Calu3 (cell line): ENCODE measurements around the gene SLC37A3. TPM values are rescaled to one million over a fixed set of nuclear protein-coding genes. Genes with fewer than 3 reads are reported as not detected.
A peak's percentile ranks its signal among the peaks of the same experiment; 100 is the strongest.

Source experiments
- BruUV-seq: library from RNA; stranded (reverse); fragments of 400-500 nt; replicated peaks from 2 replicates; lab custom pipeline; 2021; lab: Mats Ljungman, UMichigan
- CTCF ChIA-PET: fragments of 300-600 bp; sonication (Branson Sonifier 250); formaldehyde crosslinking; loops from one replicate; lab custom pipeline; 2022; ENCODE audit warnings: antibody characterized with exemption; lab: Charles Lee
- DNase-seq: peaks from one replicate; pipeline ENCODE4 v3.0.0; 2022
- H3K27ac Mint-ChIP-seq: one replicate; pipeline ENCODE4 v1.8.0; 2022; ENCODE audit warnings: mixed read lengths; ENCODE audit not compliant: unreplicated experiment
- H3K27me3 Mint-ChIP-seq: one replicate; pipeline ENCODE4 v1.8.0; 2022; ENCODE audit warnings: mixed read lengths; ENCODE audit not compliant: unreplicated experiment
- H3K36me3 Mint-ChIP-seq: one replicate; pipeline ENCODE4 v1.8.0; 2022; ENCODE audit warnings: mild to moderate bottlenecking, moderate library complexity, mixed read lengths; ENCODE audit not compliant: insufficient read depth, unreplicated experiment
- H3K4me1 Mint-ChIP-seq: one replicate; pipeline ENCODE4 v1.8.0; 2022; ENCODE audit warnings: mild to moderate bottlenecking, low read depth, mixed read lengths; ENCODE audit not compliant: unreplicated experiment
- H3K4me3 Mint-ChIP-seq: one replicate; pipeline ENCODE4 v1.8.0; 2022; ENCODE audit warnings: mild to moderate bottlenecking, low read depth, moderate library complexity, mixed read lengths; ENCODE audit not compliant: unreplicated experiment
- H3K9me3 Mint-ChIP-seq: one replicate; pipeline ENCODE4 v1.8.0; 2022; ENCODE audit warnings: low read depth, mixed read lengths; ENCODE audit not compliant: unreplicated experiment
- CTCF ChIP-seq: fragments of 200-600 bp; IDR thresholded peaks from one replicate; pipeline ENCODE4 v1.8.0; 2022; ENCODE audit warnings: antibody characterized with exemption; ENCODE audit not compliant: unreplicated experiment
- intact Hi-C: fragments of 100-400 bp; cut with micrococcal nuclease; formaldehyde crosslinking; loops from one replicate; pipeline ENCODE4 v1.10.0; 2022; ENCODE audit not compliant: unreplicated experiment
- total RNA-seq: library from RNA; stranded (reverse); gene quantifications from 2 replicates; pipeline ENCODE4 v1.2.3, GENCODE V29; 2022

The SLC37A3 gene
- total RNA-seq, 1 experiment from 2014 or later, result 65.2 TPM

GRCh38 chr7:140415361-140415760 is 17.0 kb upstream of the SLC37A3 start:
- Mint-ChIP-seq H3K9me3 (no peaks in the 10 kb centered on the region), H3K36me3 (no peaks in the 10 kb centered on the region), H3K4me3 (no peak overlapping the region), H3K27me3 (no peaks in the 10 kb centered on the region), H3K27ac (no peak overlapping the region), H3K4me1 (no peaks in the 10 kb centered on the region)
- no peak for DNase-seq
- BruUV-seq, result no TSS peak
- intact Hi-C loops, result no loop called here
- TF ChIP-seq CTCF, result no peak
- CTCF ChIA-PET, result no interaction called here

- no peaks in the 10 kb centered on the region for H3K9me3 Mint-ChIP-seq
- no peak overlapping the region for H3K27ac Mint-ChIP-seq
- BruUV-seq, result no TSS peak
- peaks cover 23% of the 10 kb centered on the region for H3K4me1 Mint-ChIP-seq
- peak overlapping the region; percentile 98 for H3K4me3 Mint-ChIP-seq
- intact Hi-C loops, result no loop called here
- no peak for DNase-seq
- CTCF ChIA-PET, result interaction anchor here (0.6 kb wide), 1 partner anchor 251 kb away, joined by 4 read pairs; no protein-coding TSS in a partner anchor
- H3K27me3 Mint-ChIP-seq, result no peaks in the 10 kb centered on the region
- peaks cover 12% of the 10 kb centered on the region for H3K36me3 Mint-ChIP-seq
- TF ChIP-seq CTCF, result no peak
Measured at GRCh38 chr7:140404565-140405065, 6.3 kb upstream of the SLC37A3 start.

- no peak for TF ChIP-seq CTCF
- H3K4me3 Mint-ChIP-seq, result peak within 1 kb of the TSS; percentile 98
Measured at GRCh38 chr7:140403878-140404564, 5.7 kb upstream of the SLC37A3 start, which contains the start of gene RAB19. RAB19 (plus strand) TSS chr7:140404058; CDS start chr7:140407647, 3,589 bp downstream.

GRCh38 chr7:140402178-140402835 is 4.0 kb upstream of the SLC37A3 start:
- Mint-ChIP-seq H3K36me3 (peaks cover 24% of the 10 kb centered on the region), H3K9me3 (no peaks in the 10 kb centered on the region), H3K4me1 (peaks cover 23% of the 10 kb centered on the region), H3K4me3 (no peak overlapping the region), H3K27ac (no peak overlapping the region), H3K27me3 (no peaks in the 10 kb centered on the region)
- CTCF ChIA-PET, result interaction anchor here (0.8 kb wide), 1 partner anchor 419 kb away, joined by 4 read pairs; no protein-coding TSS in a partner anchor
- no TSS peak for BruUV-seq
- no peak for TF ChIP-seq CTCF
- no peak for DNase-seq
- intact Hi-C loops, result no loop called here

More at GRCh38 chr7:140403878-140404564, 5.7 kb upstream of the SLC37A3 start, which contains the start of gene RAB19:
- BruUV-seq, result TSS peak; percentile 51
- CTCF ChIA-PET, result interaction anchor here (0.5 kb wide), 1 partner anchor 24 kb away, joined by 3 read pairs; no protein-coding TSS in a partner anchor
- Mint-ChIP-seq H3K27ac (peak within 1 kb of the TSS; percentile 94), H3K4me1 (peaks cover 23% of the 10 kb centered on the region), H3K36me3 (peaks cover 12% of the 10 kb centered on the region), H3K9me3 (no peaks in the 10 kb centered on the region), H3K27me3 (no peaks in the 10 kb centered on the region)
- intact Hi-C loops, result no loop called here
- peak; percentile 72 for DNase-seq
